ENCODE measurements around the gene EAF1. TPM values are rescaled to one million over a fixed set of nuclear protein-coding genes. Genes with fewer than 3 reads are reported as not detected.

EAF1 gene
- total RNA-seq (2022) (28.3 and 29.8 TPM in 2 replicates), Bru-seq, nascent RNA (percentile 91 among the genes with signal in this experiment), BruChase-seq, experiment 1, labeled RNA remaining after a 6-hour chase (percentile 97 among the genes with signal in this experiment), BruChase-seq, experiment 2, labeled RNA remaining after a 2-hour chase (percentile 97 among the genes with signal in this experiment)
- long read RNA-seq, full-length matches to known transcripts = 47 of 57 reads
- long read RNA-seq, partial matches to known transcripts = 2 of 57 reads
- long read RNA-seq, other reads (novel, unspliced or antisense) = 8 of 57 reads

GRCh38 chr3:15427182-15427880 is at the start of gene EAF1, which contains the start of gene METTL6:
TSS of gene EAF1 (plus strand) at chr3:15427598. CDS start at chr3:15427780, 182 bp downstream.
TSS of gene METTL6 (minus strand) at chr3:15427544. CDS start at chr3:15426511, 1,033 bp downstream.
- CTCF ChIA-PET = interaction anchor here (0.7 to 1.5 kb wide), 2 partner anchors 131 to 160 kb away, joined by 3 read pairs; no protein-coding TSS in a partner anchor
- peaks cover 25% of the 10 kb centered on the region for H3K4me1 Mint-ChIP-seq (ENCODE audit: insufficient read depth, unreplicated experiment)
- BruUV-seq (replicated peaks) = no TSS peak

GRCh38 chr3:15377961-15378791 is 49.2 kb upstream of the EAF1 start:
- Mint-ChIP-seq H3K4me1 (ENCODE audit: insufficient read depth, unreplicated experiment) (no peaks in the 10 kb centered on the region), H3K9me3 (ENCODE audit: unreplicated experiment) (no peaks in the 10 kb centered on the region), H3K4me3 (ENCODE audit: unreplicated experiment) (no peak overlapping the region), H3K36me3 (ENCODE audit: insufficient read depth, unreplicated experiment) (peaks cover 15% of the 10 kb centered on the region), H3K27me3 (ENCODE audit: insufficient read depth, unreplicated experiment) (no peaks in the 10 kb centered on the region), H3K27ac (ENCODE audit: low read depth, unreplicated experiment) (no peak overlapping the region)
- ChIA-PET POLR2A (interaction anchor here (0.9 to 2.7 kb wide), 6 partner anchors 14 to 172 kb away, joined by 3 to 17 read pairs (median 3); partner anchors contain the start of genes CAPN7 and SH3BP5), CTCF (interaction anchor here (0.6 to 7.3 kb wide), 23 partner anchors 10 to 259 kb away, joined by 3 to 183 read pairs (median 4); partner anchors contain the start of gene SH3BP5)
- BruUV-seq (replicated peaks) = no TSS peak
- intact Hi-C loops (cut with micrococcal nuclease) = loop anchor here (1.0 to 10.0 kb wide), 5 partner anchors 46 to 273 kb away; partner anchors contain the start of genes CAPN7 and SH3BP5
- peak; percentile 96 for DNase-seq (ENCODE audit: unreplicated experiment)
- peak; percentile 86 for TF ChIP-seq CTCF (IDR thresholded peaks at IDR 0.05; ENCODE audit: unreplicated experiment)

More at GRCh38 chr3:15427182-15427880, at the start of gene EAF1, which contains the start of gene METTL6:
- H3K27me3 Mint-ChIP-seq (ENCODE audit: insufficient read depth, unreplicated experiment) = no peaks in the 10 kb centered on the region
- DNase-seq (ENCODE audit: unreplicated experiment) = peak; percentile 76
- TF ChIP-seq CTCF (IDR thresholded peaks at IDR 0.05; ENCODE audit: unreplicated experiment) = no peak
- POLR2A ChIA-PET = interaction anchor here (0.6 to 1.1 kb wide), 6 partner anchors 12 to 984 kb away, joined by 3 read pairs; partner anchors contain the start of gene CAPN7
- H3K36me3 Mint-ChIP-seq (ENCODE audit: insufficient read depth, unreplicated experiment) = peaks cover 61% of the 10 kb centered on the region
- no peaks in the 10 kb centered on the region for H3K9me3 Mint-ChIP-seq (ENCODE audit: unreplicated experiment)
- H3K4me3 Mint-ChIP-seq (ENCODE audit: unreplicated experiment) = peak within 1 kb of the TSS; percentile 91
- H3K27ac Mint-ChIP-seq (ENCODE audit: low read depth, unreplicated experiment) = peak within 1 kb of the TSS; percentile 98
- intact Hi-C loops (cut with micrococcal nuclease) = loop anchor here (5.0 to 10.0 kb wide), 2 partner anchors 130 to 387 kb away; no protein-coding TSS in a partner anchor

- no peak for TF ChIP-seq CTCF (IDR thresholded peaks at IDR 0.05; ENCODE audit: unreplicated experiment)
- no peak for DNase-seq (ENCODE audit: unreplicated experiment)
- H3K36me3 Mint-ChIP-seq (ENCODE audit: insufficient read depth, unreplicated experiment) = peaks cover 7% of the 10 kb centered on the region
- no TSS peak for BruUV-seq (replicated peaks)
- H3K4me3 Mint-ChIP-seq (ENCODE audit: unreplicated experiment) = no peak overlapping the region
- ChIA-PET POLR2A (interaction anchor here (1.6 kb wide), 1 partner anchor 112 kb away, joined by 6 read pairs; no protein-coding TSS in a partner anchor), CTCF (interaction anchor here (0.7 to 7.3 kb wide), 5 partner anchors 24 to 889 kb away, joined by 3 to 183 read pairs (median 4); no protein-coding TSS in a partner anchor)
- intact Hi-C loops (cut with micrococcal nuclease) = no loop called here
- no peak overlapping the region for H3K27ac Mint-ChIP-seq (ENCODE audit: low read depth, unreplicated experiment)
- no peaks in the 10 kb centered on the region for H3K9me3 Mint-ChIP-seq (ENCODE audit: unreplicated experiment)
- no peaks in the 10 kb centered on the region for H3K4me1 Mint-ChIP-seq (ENCODE audit: insufficient read depth, unreplicated experiment)
- no peaks in the 10 kb centered on the region for H3K27me3 Mint-ChIP-seq (ENCODE audit: insufficient read depth, unreplicated experiment)
These were observed 46.2 kb upstream of the EAF1 start for GRCh38 chr3:15380980-15381890.
